NCI-H1417 treated with DMSO at 0.1 percent for 48 hours (cell line): ENCODE measurements around the gene EPB41L4B.

Source experiments
- DNase-seq: peaks from one replicate; lab custom pipeline; 2025; lab: John Stamatoyannopoulos, UW

The EPB41L4B gene

GRCh38 chr9:109199676-109200075 is 121.2 kb downstream of the EPB41L4B start:
- no peak for DNase-seq

- DNase-seq, result no peak
These were observed 122.0 kb downstream of the EPB41L4B start for GRCh38 chr9:109198736-109199382.

GRCh38 chr9:109193974-109194556 is 126.8 kb downstream of the EPB41L4B start:
- DNase-seq, result no peak

GRCh38 chr9:109192732-109193361 is 128.0 kb downstream of the EPB41L4B start:
- no peak for DNase-seq

GRCh38 chr9:109191746-109192145 is 129.1 kb downstream of the EPB41L4B start:
- no peak for DNase-seq

- DNase-seq, result no peak
These were observed 130.7 kb downstream of the EPB41L4B start for GRCh38 chr9:109190151-109190550.

- no peak for DNase-seq
These were observed 133.9 kb downstream of the EPB41L4B start for GRCh38 chr9:109186857-109187520.

- no peak for DNase-seq
These were observed 137.7 kb downstream of the EPB41L4B start for GRCh38 chr9:109182940-109183798.

GRCh38 chr9:109182550-109182939 is 138.3 kb downstream of the EPB41L4B start:
- no peak for DNase-seq

GRCh38 chr9:109181284-109181683 is 139.6 kb downstream of the EPB41L4B start:
- DNase-seq, result no peak

GRCh38 chr9:109179801-109180523 is 140.9 kb downstream of the EPB41L4B start:
- no peak for DNase-seq

- DNase-seq, result no peak
These were observed 143.9 kb downstream of the EPB41L4B start for GRCh38 chr9:109176963-109177362.

- DNase-seq, result no peak
These were observed 144.5 kb downstream of the EPB41L4B start for GRCh38 chr9:109176386-109176785.

GRCh38 chr9:109172935-109173334 is 147.9 kb downstream of the EPB41L4B start:
- no peak for DNase-seq

- no peak for DNase-seq
These were observed 148.9 kb downstream of the EPB41L4B start for GRCh38 chr9:109171926-109172325.

- DNase-seq, result no peak
These were observed 152.7 kb downstream of the EPB41L4B start for GRCh38 chr9:109168170-109168569.

GRCh38 chr9:109167716-109168115 is 153.1 kb downstream of the EPB41L4B start:
- no peak for DNase-seq

GRCh38 chr9:109166771-109167601 is 153.9 kb downstream of the EPB41L4B start, which contains the start of gene FRRS1L:
Gene FRRS1L (minus strand): TSS chr9:109167249. CDS start chr9:109167138, 111 bp downstream.
- DNase-seq, result peak; percentile 26

GRCh38 chr9:109166171-109166770 is 154.6 kb downstream of the EPB41L4B start:
- no peak for DNase-seq

GRCh38 chr9:109164042-109164441 is 156.8 kb downstream of the EPB41L4B start:
- no peak for DNase-seq
